PFSK-1 (cell line): ENCODE measurements around the gene GPR39.

Experiments used
- FOXP2 ChIP-seq: optimal IDR thresholded peaks from 2 replicates; pipeline ENCODE3; 2011; ENCODE audit warnings: borderline replicate concordance, control low read depth, inconsistent platforms; ENCODE audit not compliant: insufficient read depth; ENCODE audit errors: extremely low read length, extremely low read depth
- POLR2AphosphoS5 ChIP-seq: IDR thresholded peaks from 2 replicates; pipeline ENCODE4 v1.6.1; 2012; ENCODE audit warnings: low read depth, mild to moderate bottlenecking, control low read depth, low read length, moderate library complexity
- REST ChIP-seq, 2 experiments: IDR thresholded peaks; 2 replicates each; pipeline versions ENCODE4 v1.6.1 to v1.8.0; 2011 to 2012; ENCODE audit warnings: low read depth in 2 of 2, low read length in 2 of 2, control low read depth in 1 of 2, inconsistent platforms in 1 of 2, mild to moderate bottlenecking in 1 of 2, moderate library complexity in 1 of 2; ENCODE audit not compliant: insufficient read depth in 1 of 2
- SIN3A ChIP-seq: IDR thresholded peaks from 2 replicates; pipeline ENCODE4 v1.6.1; 2012; ENCODE audit warnings: mild to moderate bottlenecking, low read length, moderate library complexity, borderline replicate concordance; ENCODE audit not compliant: insufficient read depth

- TF ChIP-seq POLR2AphosphoS5 (no peak), FOXP2 (no peak), REST (IDR thresholded peaks at IDR 0.05; ENCODE audit: insufficient read depth in 1 of 2, low read depth in 2 of 2, low read length in 2 of 2) (no peak), SIN3A (no peak)
Observed at GRCh38 chr2:132633635-132634034, 217.0 kb downstream of the GPR39 start.
